NCI-H146 (cell line): Measurements from ENCODE around the gene NCOR1.
A peak's percentile ranks its signal among the peaks of the same experiment; 100 is the strongest.

Experiments
- DNase-seq: peaks from one replicate; lab custom pipeline; 2025; lab: John Stamatoyannopoulos, UW

Gene NCOR1

GRCh38 chr17:16027708-16028584, 187.4 kb downstream of the NCOR1 start:
- DNase-seq, result no peak

GRCh38 chr17:16026895-16027294, 188.4 kb downstream of the NCOR1 start:
- no peak for DNase-seq

- no peak for DNase-seq
Measured at GRCh38 chr17:16025202-16025601, 190.1 kb downstream of the NCOR1 start.

GRCh38 chr17:16023881-16024280, 191.5 kb downstream of the NCOR1 start:
- DNase-seq, result no peak

GRCh38 chr17:16019347-16019746, 196.0 kb downstream of the NCOR1 start:
- no peak for DNase-seq

- DNase-seq, result peak; percentile 10
Measured at GRCh38 chr17:16013943-16014407, 201.4 kb downstream of the NCOR1 start.

GRCh38 chr17:16007439-16007838, 207.9 kb downstream of the NCOR1 start:
- DNase-seq, result no peak

- no peak for DNase-seq
Measured at GRCh38 chr17:16005636-16006035, 209.7 kb downstream of the NCOR1 start.

- no peak for DNase-seq
Measured at GRCh38 chr17:16003841-16004240, 211.5 kb downstream of the NCOR1 start.

GRCh38 chr17:16002708-16003260, 212.6 kb downstream of the NCOR1 start:
- DNase-seq, result no peak

- no peak for DNase-seq
Measured at GRCh38 chr17:16001226-16001897, 214.0 kb downstream of the NCOR1 start.

GRCh38 chr17:15999974-16000827, 215.1 kb downstream of the NCOR1 start:
- DNase-seq, result peak; percentile 72

- DNase-seq, result peak; percentile 98
Measured at GRCh38 chr17:15999141-15999973, 216.0 kb downstream of the NCOR1 start, which contains the start of the genes TTC19 and ZSWIM7. Gene TTC19, plus strand, starts transcription at chr17:15999824. Its CDS starts 25 bp downstream, at chr17:15999849. Gene ZSWIM7, minus strand, starts transcription at chr17:15999704. Its CDS starts 110 bp downstream, at chr17:15999594.

- no peak for DNase-seq
Measured at GRCh38 chr17:15998031-15998562, 217.2 kb downstream of the NCOR1 start.

- DNase-seq, result no peak
Measured at GRCh38 chr17:15996322-15996721, 219.0 kb downstream of the NCOR1 start.

GRCh38 chr17:15981646-15982580, 233.4 kb downstream of the NCOR1 start:
- no peak for DNase-seq

- DNase-seq, result no peak
Measured at GRCh38 chr17:15981208-15981607, 234.1 kb downstream of the NCOR1 start.
